BE2C (cell line): ENCODE measurements around the gene ZNF606.
A peak's percentile ranks its signal among the peaks of the same experiment; 100 is the strongest.

Experiments used
- DNase-seq: peaks from one replicate; pipeline ENCODE4 v3.0.0-alpha.2; 2020
- H3K27me3 ChIP-seq: fragments of 250-450 bp; sonication (Bioruptor Pico); 2 replicates; pipeline ENCODE4 v1.5.1; 2020; ENCODE audit warnings: mild to moderate bottlenecking
- H3K36me3 ChIP-seq: fragments of 250-450 bp; sonication (Bioruptor Pico); 2 replicates; pipeline ENCODE4 v1.5.1; 2020; ENCODE audit warnings: mild to moderate bottlenecking
- H3K4me1 ChIP-seq: fragments of 250-450 bp; sonication (Bioruptor Pico); 2 replicates; pipeline ENCODE4 v1.5.1; 2020
- H3K4me3 ChIP-seq: 2 replicates; pipeline ENCODE4 v1.5.1; 2011; ENCODE audit warnings: low read depth, low read length
- H3K9me3 ChIP-seq: fragments of 250-450 bp; sonication (Bioruptor Pico); 2 replicates; pipeline ENCODE4 v1.5.1; 2020
- CTCF ChIP-seq: IDR thresholded peaks from 2 replicates; pipeline ENCODE4 v1.5.1; 2012; ENCODE audit warnings: mild to moderate bottlenecking, low read depth, low read length

ZNF606 gene

GRCh38 chr19:58035863-58036262, 33.2 kb upstream of the ZNF606 start:
- TF ChIP-seq CTCF: no peak
- H3K4me1 ChIP-seq: no peaks in the 10 kb centered on the region
- H3K36me3 ChIP-seq: no peaks in the 10 kb centered on the region
- H3K9me3 ChIP-seq: peaks cover 3% of the 10 kb centered on the region; the same call in 1 of the 2 replicates
- H3K27me3 ChIP-seq: no peaks in the 10 kb centered on the region
- no peak for DNase-seq
- H3K4me3 ChIP-seq: no peak overlapping the region

DNA sequence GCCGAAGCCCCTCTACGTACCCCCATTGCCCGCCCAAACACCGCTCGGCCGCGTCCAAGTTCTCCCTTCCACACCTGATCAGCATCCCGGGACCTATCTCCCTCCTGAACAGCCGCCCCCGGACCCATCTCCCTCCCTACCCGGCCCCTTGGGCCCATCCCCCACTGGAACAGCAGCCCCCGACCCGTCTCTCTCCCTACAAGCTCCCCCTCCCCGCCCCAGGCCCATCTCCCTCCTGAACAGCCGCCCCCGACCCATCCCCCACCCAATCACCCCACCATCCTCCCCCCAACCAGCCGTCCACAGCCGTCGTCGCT, 31.8 kb upstream of the ZNF606 start:
- H3K36me3 ChIP-seq: no peaks in the 10 kb centered on the region
- peaks cover 3% of the 10 kb centered on the region; the same call in 1 of the 2 replicates for H3K9me3 ChIP-seq
- no peaks in the 10 kb centered on the region for H3K27me3 ChIP-seq
- H3K4me3 ChIP-seq: peak overlapping the region; percentile 32
- TF ChIP-seq CTCF: no peak
- no peak for DNase-seq
- no peaks in the 10 kb centered on the region for H3K4me1 ChIP-seq

- TF ChIP-seq CTCF: no peak
- H3K9me3 ChIP-seq: peaks cover 3% of the 10 kb centered on the region; the same call in 1 of the 2 replicates
- no peaks in the 10 kb centered on the region for H3K36me3 ChIP-seq
- H3K27me3 ChIP-seq: no peaks in the 10 kb centered on the region
- H3K4me3 ChIP-seq: peak within 1 kb of the TSS; percentile 32
- DNase-seq: peak; percentile 94
- no peaks in the 10 kb centered on the region for H3K4me1 ChIP-seq
These were observed 31.3 kb upstream of the ZNF606 start, which contains the start of gene ZSCAN1 for GRCh38 chr19:58033741-58034476. Gene ZSCAN1 (plus strand): TSS chr19:58034025. CDS start chr19:58037837, 3,812 bp downstream.

- Histone ChIP-seq H3K36me3 (no peaks in the 10 kb centered on the region), H3K4me1 (no peaks in the 10 kb centered on the region), H3K27me3 (no peaks in the 10 kb centered on the region), H3K4me3 (no peak overlapping the region), H3K9me3 (no peaks in the 10 kb centered on the region; the same call in 1 of the 2 replicates)
- TF ChIP-seq CTCF: no peak
- DNase-seq: no peak
These were observed 22.0 kb upstream of the ZNF606 start for GRCh38 chr19:58024661-58025060.

DNA sequence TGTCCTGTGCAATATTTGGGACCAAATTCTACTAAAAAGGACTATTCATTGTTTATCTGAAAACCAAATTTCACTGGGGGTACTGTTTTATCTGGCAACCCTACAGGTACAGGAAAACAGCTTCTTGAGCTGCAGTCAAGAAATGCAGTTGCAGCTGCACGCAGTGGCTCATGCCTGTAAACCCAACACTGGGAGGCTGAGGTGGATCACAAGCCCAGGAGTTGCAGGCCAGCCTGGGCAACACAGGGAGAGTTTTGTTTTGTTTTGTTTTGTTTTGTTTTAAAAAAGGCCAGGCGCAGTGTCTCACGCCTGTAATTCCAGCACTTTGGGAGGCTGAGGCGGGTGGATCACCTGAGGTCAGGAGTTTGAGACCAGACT, 19.7 kb upstream of the ZNF606 start:
- Histone ChIP-seq H3K27me3 (no peaks in the 10 kb centered on the region), H3K4me1 (no peaks in the 10 kb centered on the region), H3K36me3 (no peaks in the 10 kb centered on the region), H3K9me3 (no peaks in the 10 kb centered on the region; the same call in 1 of the 2 replicates), H3K4me3 (no peak overlapping the region)
- DNase-seq: no peak
- no peak for TF ChIP-seq CTCF

GRCh38 chr19:58021541-58022282, 19.1 kb upstream of the ZNF606 start:
- no peaks in the 10 kb centered on the region; the same call in 1 of the 2 replicates for H3K9me3 ChIP-seq
- no peak overlapping the region for H3K4me3 ChIP-seq
- H3K36me3 ChIP-seq: no peaks in the 10 kb centered on the region
- DNase-seq: peak; percentile 70
- H3K4me1 ChIP-seq: no peaks in the 10 kb centered on the region
- H3K27me3 ChIP-seq: no peaks in the 10 kb centered on the region
- TF ChIP-seq CTCF: peak; percentile 76
